Nephron progenitor cell (in vitro differentiated cells): ENCODE measurements around the gene HYCC2.
A peak's percentile ranks its signal among the peaks of the same experiment; 100 is the strongest.
"Not testable (repeated sequence)": the region's sequence is repeated elsewhere in the genome, so short reads cannot be mapped to it uniquely, and the experiment has no call there.

ENCODE experiments used
- DNase-seq: peaks from one replicate; pipeline ENCODE4 v3.0.0; 2021
- H3K27ac Mint-ChIP-seq: 2 replicates; pipeline ENCODE4 v1.8.0; 2021; ENCODE audit warnings: mild to moderate bottlenecking, moderate library complexity, mixed read lengths
- H3K27me3 Mint-ChIP-seq: 2 replicates; pipeline ENCODE4 v1.8.0; 2021; ENCODE audit warnings: mild to moderate bottlenecking, low read depth, mixed read lengths; ENCODE audit not compliant: poor library complexity
- H3K36me3 Mint-ChIP-seq: 2 replicates; pipeline ENCODE4 v1.8.0; 2021; ENCODE audit warnings: low read depth, mixed read lengths
- H3K4me1 Mint-ChIP-seq: 2 replicates; pipeline ENCODE4 v1.8.0; 2021; ENCODE audit warnings: mixed read lengths
- H3K4me3 Mint-ChIP-seq: 2 replicates; pipeline ENCODE4 v1.8.0; 2021; ENCODE audit warnings: mild to moderate bottlenecking, moderate library complexity, mixed read lengths
- H3K9me3 Mint-ChIP-seq: 2 replicates; pipeline ENCODE4 v1.8.0; 2021; ENCODE audit warnings: mild to moderate bottlenecking, moderate library complexity, mixed read lengths
- TF ChIP-seq, protein P1 (sequence below): fragments of 200-600 bp; sonication (generic); IDR thresholded peaks from 2 replicates; pipeline ENCODE4 v1.5.0; 2021; ENCODE audit warnings: antibody characterized with exemption

HYCC2 gene

DNA sequence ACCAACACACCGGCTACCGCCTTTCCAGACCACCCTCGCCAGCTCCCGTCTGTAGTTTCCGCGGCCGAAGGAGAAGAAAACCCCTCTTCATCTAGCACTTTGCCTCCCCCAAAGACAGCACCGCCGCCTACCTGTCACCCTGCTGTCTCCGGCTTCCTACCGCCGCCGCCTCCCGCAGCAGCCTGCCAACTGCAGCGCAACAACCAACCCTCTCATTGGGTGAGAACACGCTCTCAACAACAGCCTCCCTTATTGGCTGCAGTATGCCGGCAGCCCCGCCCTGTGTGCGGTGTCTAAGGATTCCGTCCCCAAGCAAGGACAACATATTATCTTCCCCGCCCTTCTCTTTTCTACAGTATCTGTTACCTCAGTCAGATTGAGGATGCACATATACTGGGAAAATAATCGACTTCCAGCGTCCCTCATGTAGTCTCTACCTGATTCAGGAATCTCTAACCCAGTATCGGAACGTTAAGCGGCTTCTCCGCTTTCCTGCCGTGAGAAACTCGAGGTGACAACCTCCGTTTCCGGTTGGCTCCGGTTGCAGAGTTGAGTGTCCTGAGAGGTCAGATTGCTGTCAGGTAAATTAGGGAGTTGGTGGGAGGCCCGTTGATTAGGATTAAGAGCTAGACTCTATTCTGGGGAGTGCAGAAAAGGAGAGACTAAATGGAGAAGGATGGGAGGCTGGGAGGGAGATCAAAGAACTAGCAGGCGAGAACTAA is at the start of gene HYCC2, which contains the start of gene NDUFB3:
Gene HYCC2 (minus strand): TSS at position 193 of the 722 bp plus-strand sequence. CDS start 47,662 bp downstream, outside the sequence.
Gene NDUFB3 (plus strand): TSS at position 523 of the 722 bp plus-strand sequence. CDS start 6,882 bp downstream, outside the sequence.
- Mint-ChIP-seq H3K27me3 (no peaks in the 10 kb centered on the region), H3K4me1 (peaks cover 44% of the 10 kb centered on the region), H3K36me3 (no peaks in the 10 kb centered on the region), H3K27ac (peak within 1 kb of the TSS; percentile 89), H3K9me3 (no peaks in the 10 kb centered on the region), H3K4me3 (peak within 1 kb of the TSS; percentile 98)
- TF ChIP-seq, protein P1, sequence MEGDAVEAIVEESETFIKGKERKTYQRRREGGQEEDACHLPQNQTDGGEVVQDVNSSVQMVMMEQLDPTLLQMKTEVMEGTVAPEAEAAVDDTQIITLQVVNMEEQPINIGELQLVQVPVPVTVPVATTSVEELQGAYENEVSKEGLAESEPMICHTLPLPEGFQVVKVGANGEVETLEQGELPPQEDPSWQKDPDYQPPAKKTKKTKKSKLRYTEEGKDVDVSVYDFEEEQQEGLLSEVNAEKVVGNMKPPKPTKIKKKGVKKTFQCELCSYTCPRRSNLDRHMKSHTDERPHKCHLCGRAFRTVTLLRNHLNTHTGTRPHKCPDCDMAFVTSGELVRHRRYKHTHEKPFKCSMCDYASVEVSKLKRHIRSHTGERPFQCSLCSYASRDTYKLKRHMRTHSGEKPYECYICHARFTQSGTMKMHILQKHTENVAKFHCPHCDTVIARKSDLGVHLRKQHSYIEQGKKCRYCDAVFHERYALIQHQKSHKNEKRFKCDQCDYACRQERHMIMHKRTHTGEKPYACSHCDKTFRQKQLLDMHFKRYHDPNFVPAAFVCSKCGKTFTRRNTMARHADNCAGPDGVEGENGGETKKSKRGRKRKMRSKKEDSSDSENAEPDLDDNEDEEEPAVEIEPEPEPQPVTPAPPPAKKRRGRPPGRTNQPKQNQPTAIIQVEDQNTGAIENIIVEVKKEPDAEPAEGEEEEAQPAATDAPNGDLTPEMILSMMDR = no peak
- peak; percentile 87 for DNase-seq

DNA sequence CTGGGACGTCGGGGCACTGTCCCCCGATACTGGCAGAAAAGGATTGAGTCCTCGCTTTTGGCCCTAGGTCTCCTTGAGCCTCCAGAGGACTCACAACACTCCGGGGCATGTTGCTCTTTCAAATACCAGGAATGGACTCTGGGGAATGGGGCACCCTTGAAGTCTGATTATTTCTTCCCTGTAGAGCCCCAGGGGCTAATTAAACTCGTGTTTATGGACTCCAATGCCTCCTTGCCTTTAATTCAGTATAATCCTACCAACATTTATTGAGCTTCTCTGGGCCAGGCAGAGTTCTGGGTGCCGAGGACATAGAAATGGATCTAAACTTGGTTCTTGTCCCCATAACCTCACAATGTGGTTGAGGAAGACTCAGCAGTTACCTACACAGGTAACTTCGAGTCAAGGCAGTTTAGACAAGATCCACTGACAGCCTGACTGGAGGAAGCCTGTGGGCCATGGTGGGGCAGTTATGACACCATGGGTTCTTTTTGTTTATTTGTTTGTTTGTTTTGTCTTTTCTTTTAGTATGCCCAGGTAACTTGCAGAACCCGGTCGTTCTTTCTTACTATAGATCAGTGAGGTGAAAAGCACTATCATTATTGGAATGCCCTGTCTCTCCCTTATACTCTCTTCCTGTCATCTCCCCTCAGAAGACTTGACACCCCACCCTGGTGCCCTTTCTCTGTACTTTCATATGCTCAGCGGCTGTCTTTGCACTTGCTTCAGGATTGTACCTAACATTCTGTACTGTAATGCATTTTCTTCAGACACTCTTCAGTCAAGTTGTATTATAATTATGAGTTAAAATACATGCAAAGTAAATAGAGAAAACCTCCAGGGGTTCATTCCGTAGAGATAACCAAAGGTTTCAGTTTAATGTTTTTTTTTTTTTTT is 47.7 kb upstream of the HYCC2 start:
- TF ChIP-seq, protein P1 = no peak
- Mint-ChIP-seq H3K27me3 (peaks cover 27% of the 10 kb centered on the region), H3K27ac (peak overlapping the region; percentile 13), H3K9me3 (peaks cover 18% of the 10 kb centered on the region), H3K36me3 (peaks cover 6% of the 10 kb centered on the region), H3K4me1 (peaks cover 28% of the 10 kb centered on the region), H3K4me3 (peak overlapping the region; percentile 87)
- DNase-seq = no peak

DNA sequence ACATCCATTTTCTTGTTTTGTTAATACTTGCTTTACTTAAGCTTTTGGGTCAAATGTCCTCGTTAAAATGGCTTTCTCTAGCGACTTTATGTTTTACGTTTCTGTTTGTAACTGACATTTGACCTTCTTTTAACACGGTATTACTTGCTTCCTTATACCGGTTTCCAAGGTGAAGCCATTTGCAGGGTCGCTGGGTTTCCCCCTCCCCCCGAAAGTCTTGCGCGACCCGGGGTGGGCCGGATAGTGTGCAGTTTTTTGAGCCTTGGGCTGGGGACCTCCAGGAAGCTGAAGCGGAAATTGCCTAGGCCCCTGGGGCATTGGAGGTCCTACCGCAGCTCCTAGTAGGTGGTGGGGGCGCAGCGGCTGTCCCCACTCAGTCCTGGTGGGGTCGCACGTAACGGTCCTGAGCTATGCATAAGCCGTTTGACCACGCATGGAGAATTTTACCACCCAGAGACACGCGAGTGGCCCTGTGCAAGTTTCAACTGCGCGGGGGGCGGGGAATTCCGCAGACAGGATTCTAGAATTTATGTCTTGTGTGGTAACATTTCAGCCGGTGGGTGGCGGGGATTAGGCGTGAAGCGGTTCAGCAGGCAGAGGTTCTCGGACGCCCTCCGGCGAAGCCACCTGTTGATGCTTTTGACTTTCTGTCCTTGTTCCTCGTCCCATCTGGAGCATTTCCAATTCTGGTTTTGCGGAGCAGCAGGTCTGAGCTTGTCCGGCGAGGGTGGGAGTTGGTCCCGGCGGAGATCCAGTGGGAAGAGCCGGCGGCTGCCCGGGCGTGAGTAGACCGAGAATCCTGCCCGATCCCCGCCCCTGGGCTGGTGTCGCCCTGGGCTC is 46.9 kb upstream of the HYCC2 start:
- TF ChIP-seq, protein P1 = no peak
- peaks cover 27% of the 10 kb centered on the region for H3K27me3 Mint-ChIP-seq
- H3K9me3 Mint-ChIP-seq = peaks cover 18% of the 10 kb centered on the region
- peaks cover 6% of the 10 kb centered on the region for H3K36me3 Mint-ChIP-seq
- peak overlapping the region; percentile 87 for H3K4me3 Mint-ChIP-seq
- H3K4me1 Mint-ChIP-seq = peaks cover 28% of the 10 kb centered on the region
- no peak overlapping the region for H3K27ac Mint-ChIP-seq
- DNase-seq = peak; percentile 69

DNA sequence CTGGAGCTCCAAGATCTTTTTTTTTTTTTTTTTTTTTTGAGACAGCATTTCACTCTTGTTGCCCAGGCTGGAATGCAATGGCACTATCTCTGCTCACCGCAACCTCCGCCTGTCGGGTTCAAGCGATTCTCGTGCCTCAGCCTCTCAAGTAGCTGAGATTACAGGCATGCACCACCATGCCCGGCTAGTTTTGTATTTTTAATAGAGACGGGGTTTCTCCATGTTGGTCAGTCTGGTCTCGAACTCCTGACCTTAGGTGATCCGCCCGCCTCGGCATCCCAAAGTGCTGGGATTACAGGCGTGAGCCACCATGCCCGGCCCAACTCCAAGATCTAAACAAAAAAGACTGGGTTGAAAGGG is 46.2 kb upstream of the HYCC2 start:
- peak overlapping the region; percentile 87 for H3K4me3 Mint-ChIP-seq
- not testable (repeated sequence) for DNase-seq, H3K36me3 Mint-ChIP-seq, H3K27ac Mint-ChIP-seq
- H3K9me3 Mint-ChIP-seq = peaks cover 18% of the 10 kb centered on the region
- H3K4me1 Mint-ChIP-seq = peaks cover 28% of the 10 kb centered on the region
- peaks cover 27% of the 10 kb centered on the region for H3K27me3 Mint-ChIP-seq

DNA sequence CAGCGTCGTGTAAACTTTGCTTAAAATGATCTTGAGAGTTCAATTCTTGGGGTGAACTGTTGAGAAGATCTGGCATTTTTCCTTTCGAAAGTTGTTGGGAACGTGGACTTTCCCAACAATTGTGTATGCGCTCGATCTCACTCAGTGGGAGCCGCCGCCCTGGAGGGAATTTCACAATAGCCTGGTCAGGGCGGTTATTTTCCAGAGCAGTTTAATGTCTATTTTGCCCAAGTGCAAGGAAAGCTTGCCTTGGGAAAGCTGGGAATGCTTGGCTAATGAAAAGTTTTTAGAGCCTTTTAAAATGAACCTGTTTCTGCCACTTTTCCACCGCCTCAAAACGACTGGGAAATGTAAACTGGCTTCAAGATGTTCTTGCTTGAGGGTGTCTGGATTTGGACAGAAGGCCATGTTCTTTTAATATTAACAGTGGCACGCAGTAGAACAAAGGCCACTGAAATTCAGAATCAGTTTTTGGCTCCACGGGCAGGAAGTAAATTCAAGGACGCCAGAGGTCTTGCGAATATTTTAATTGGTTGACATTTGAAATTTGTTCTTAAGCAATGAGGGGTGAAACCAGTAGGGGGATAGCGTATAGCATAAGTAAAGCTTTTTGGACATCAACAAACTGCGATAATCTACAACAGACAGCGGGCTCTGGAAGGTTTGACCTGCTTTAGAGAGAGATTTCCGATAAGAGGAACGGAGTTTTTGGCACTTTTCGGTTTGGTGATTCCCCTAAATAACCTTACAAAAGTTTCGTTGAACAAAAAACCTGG is 45.7 kb upstream of the HYCC2 start:
- Mint-ChIP-seq H3K27me3 (peaks cover 27% of the 10 kb centered on the region), H3K4me3 (peak overlapping the region; percentile 83), H3K36me3 (peaks cover 6% of the 10 kb centered on the region), H3K27ac (peak overlapping the region; percentile 31), H3K4me1 (peaks cover 28% of the 10 kb centered on the region), H3K9me3 (peaks cover 18% of the 10 kb centered on the region)
- TF ChIP-seq, protein P1 = no peak
- no peak for DNase-seq
